Activated CD8-positive, alpha-beta memory T cell treated with anti-CD3 and anti-CD28 coated beads, Interleukin-2, amount 50 U/mL, for 1 hour (primary cell): ENCODE data around the gene SPATA2.
"Not testable (repeated sequence)": the region's sequence is repeated elsewhere in the genome, so short reads cannot be mapped to it uniquely, and the experiment has no call there.

ENCODE experiments used
- DNase-seq: peaks from one replicate; pipeline ENCODE4 v3.0.0-alpha.2; 2020; ENCODE audit errors: extremely low read depth

SPATA2 gene

GRCh38 chr20:49883246-49883802 lies 32.0 kb downstream of the SPATA2 start:
- DNase-seq, result no peak

- DNase-seq, result no peak
Measured at GRCh38 chr20:49882171-49882970, 33.0 kb downstream of the SPATA2 start.

GRCh38 chr20:49880724-49881445 lies 34.4 kb downstream of the SPATA2 start:
- no peak for DNase-seq

- no peak for DNase-seq
Measured at GRCh38 chr20:49880177-49880576, 35.2 kb downstream of the SPATA2 start.

- no peak for DNase-seq
Measured at GRCh38 chr20:49878977-49879376, 36.4 kb downstream of the SPATA2 start.

- no peak for DNase-seq
Measured at GRCh38 chr20:49877386-49877921, 37.9 kb downstream of the SPATA2 start.

- DNase-seq, result no peak
Measured at GRCh38 chr20:49874696-49875095, 40.6 kb downstream of the SPATA2 start.

- DNase-seq, result no peak
Measured at GRCh38 chr20:49872056-49872455, 43.3 kb downstream of the SPATA2 start.

GRCh38 chr20:49871391-49871948 lies 43.9 kb downstream of the SPATA2 start:
- no peak for DNase-seq

- no peak for DNase-seq
Measured at GRCh38 chr20:49870261-49870660, 45.1 kb downstream of the SPATA2 start.

GRCh38 chr20:49868964-49869363 lies 46.4 kb downstream of the SPATA2 start:
- no peak for DNase-seq

- DNase-seq, result no peak
Measured at GRCh38 chr20:49868538-49868937, 46.8 kb downstream of the SPATA2 start.

- no peak for DNase-seq
Measured at GRCh38 chr20:49867453-49868215, 47.7 kb downstream of the SPATA2 start.

GRCh38 chr20:49866051-49866450 lies 49.3 kb downstream of the SPATA2 start:
- DNase-seq, result no peak

- DNase-seq, result no peak
Measured at GRCh38 chr20:49865559-49865958, 49.8 kb downstream of the SPATA2 start.

- no peak for DNase-seq
Measured at GRCh38 chr20:49863666-49864065, 51.7 kb downstream of the SPATA2 start.

- no peak for DNase-seq
Measured at GRCh38 chr20:49862607-49863200, 52.6 kb downstream of the SPATA2 start.

GRCh38 chr20:49861232-49861631 lies 54.1 kb downstream of the SPATA2 start:
- DNase-seq, result not testable (repeated sequence)

- DNase-seq, result no peak
Measured at GRCh38 chr20:49859807-49860206, 55.5 kb downstream of the SPATA2 start.

GRCh38 chr20:49859011-49859410 lies 56.3 kb downstream of the SPATA2 start:
- DNase-seq, result no peak

- no peak for DNase-seq
Measured at GRCh38 chr20:49858076-49858585, 57.2 kb downstream of the SPATA2 start.
